GM18517 (cell line): ENCODE measurements around the gene MEMO1.
A peak's percentile ranks its signal among the peaks of the same experiment; 100 is the strongest.
"Not testable (repeated sequence)": the region's sequence is repeated elsewhere in the genome, so short reads cannot be mapped to it uniquely, and the experiment has no call there.

Source experiments
- ATAC-seq: cut with Tn5 transposase; IDR thresholded peaks from one replicate; pipeline ENCODE4 v1.9.1; 2021; ENCODE audit warnings: mild to moderate bottlenecking, moderate library complexity; ENCODE audit not compliant: unreplicated experiment

The MEMO1 gene

DNA sequence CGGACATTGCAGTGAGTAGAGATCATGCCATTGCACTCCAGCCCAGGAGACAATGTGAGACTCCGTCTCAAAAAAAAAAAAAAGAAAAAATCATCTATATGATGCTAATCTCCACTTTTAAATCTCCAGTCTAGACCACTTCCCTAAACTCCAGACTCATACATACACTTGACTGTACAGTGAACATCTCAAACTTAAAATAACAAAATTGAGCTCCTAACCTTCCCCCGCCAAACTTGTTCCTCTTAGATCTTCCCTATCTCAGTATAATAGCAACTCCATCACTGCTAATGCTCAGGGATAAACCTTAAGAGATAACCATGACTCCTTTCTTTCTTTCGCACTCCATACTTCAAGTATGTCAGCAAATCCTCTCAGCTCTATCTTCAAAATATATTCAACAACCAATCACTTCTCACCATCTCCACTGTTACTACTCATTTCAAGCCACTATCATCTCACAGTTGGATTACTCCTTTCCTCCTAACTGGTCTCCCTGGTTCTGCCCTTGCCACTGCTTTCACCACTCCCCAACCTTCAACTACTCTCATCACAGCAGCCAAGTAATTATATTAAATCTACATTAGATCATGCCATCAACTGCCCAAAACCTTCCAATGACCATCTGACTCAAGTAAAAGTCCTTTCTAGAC, 12.0 kb downstream of the MEMO1 start:
- ATAC-seq, result no peak

DNA sequence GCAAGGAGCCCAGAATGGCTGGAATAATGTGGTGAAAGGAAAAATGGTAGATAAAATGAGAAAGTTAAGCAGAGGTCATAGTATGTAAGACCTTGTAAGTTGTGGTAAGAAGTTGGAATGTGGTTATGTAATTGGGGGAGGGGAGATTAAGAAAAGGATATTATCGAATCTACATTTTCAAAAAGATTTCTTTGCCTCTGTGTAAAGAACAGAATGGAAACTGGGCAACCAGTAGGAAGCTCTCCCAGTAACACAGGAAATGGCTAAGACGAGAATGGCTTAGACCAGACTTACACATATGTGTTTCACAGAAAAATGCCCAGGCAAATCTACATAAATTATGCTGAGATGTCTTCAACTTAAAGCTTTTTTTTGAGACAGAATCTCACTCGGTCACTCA, 13.2 kb downstream of the MEMO1 start:
- no peak for ATAC-seq

GRCh38 chr2:31996571-31997150, 14.1 kb downstream of the MEMO1 start:
- ATAC-seq, result no peak

GRCh38 chr2:31992934-31993333, 17.9 kb downstream of the MEMO1 start:
- no peak for ATAC-seq

- ATAC-seq, result no peak
Measured at GRCh38 chr2:31992025-31992579, 18.7 kb downstream of the MEMO1 start.

DNA sequence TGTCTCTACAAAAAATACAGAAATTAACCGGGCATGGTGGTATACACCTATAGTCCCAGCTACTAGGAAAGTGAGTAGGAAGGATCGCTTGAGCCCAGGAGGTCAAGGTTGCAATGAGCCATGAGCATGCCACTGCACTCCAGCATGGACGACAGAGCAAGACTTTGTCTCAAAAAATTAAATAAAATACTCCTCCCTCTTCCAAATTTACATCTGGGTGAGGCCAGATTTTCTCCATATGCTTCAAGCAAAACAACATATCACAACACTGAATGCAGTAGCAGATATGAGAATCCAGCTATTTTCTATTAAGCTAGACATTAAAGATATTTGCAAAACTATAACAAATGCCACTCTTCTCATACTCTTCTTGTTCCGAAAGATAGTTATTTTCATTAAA, 20.9 kb downstream of the MEMO1 start:
- no peak for ATAC-seq

DNA sequence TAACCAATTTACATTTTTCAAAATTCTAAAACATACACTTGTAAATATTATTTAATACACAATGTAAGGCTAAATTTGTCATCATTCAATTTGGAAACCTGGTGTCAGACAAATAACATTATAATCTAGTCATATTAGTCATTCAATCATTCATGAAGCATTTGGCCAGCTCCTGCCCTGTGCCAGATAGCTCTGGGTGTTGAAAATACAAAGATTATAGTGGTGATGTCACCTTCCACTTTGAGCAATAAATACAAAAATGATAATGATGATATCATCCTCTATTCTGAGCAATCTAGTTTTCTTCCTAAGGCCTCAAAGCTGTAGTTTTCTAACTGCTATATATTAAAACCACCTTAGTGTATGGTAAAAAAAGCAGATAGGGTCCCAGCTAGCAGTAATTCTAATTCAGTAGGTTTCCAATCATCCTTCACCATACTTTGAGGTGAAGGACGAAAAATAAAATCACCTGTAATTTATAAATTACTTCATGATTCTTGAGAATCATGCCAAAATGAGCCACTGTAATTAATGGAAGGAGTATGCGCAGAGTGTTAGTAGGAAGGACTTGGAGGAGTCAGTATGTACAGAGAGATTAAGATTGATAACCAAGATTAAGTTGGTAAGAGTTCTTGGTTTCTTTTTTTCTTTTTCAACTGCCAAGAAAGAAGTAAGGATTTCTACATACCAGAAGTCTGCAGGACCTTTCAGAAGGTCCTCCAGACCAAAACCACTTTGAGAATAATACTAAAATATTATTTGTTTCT, 23.2 kb downstream of the MEMO1 start:
- ATAC-seq, result no peak

GRCh38 chr2:31986906-31987305, 23.9 kb downstream of the MEMO1 start:
- no peak for ATAC-seq

- ATAC-seq, result no peak
Measured at GRCh38 chr2:31983762-31984467, 26.9 kb downstream of the MEMO1 start.

GRCh38 chr2:31980674-31981356, 30.0 kb downstream of the MEMO1 start:
- peak; percentile 99 for ATAC-seq

GRCh38 chr2:31979956-31980355, 30.9 kb downstream of the MEMO1 start:
- ATAC-seq, result no peak

GRCh38 chr2:31979018-31979417, 31.8 kb downstream of the MEMO1 start:
- no peak for ATAC-seq

- no peak for ATAC-seq
Measured at GRCh38 chr2:31978436-31978835, 32.4 kb downstream of the MEMO1 start.

- no peak for ATAC-seq
Measured at GRCh38 chr2:31973665-31974064, 37.1 kb downstream of the MEMO1 start.

DNA sequence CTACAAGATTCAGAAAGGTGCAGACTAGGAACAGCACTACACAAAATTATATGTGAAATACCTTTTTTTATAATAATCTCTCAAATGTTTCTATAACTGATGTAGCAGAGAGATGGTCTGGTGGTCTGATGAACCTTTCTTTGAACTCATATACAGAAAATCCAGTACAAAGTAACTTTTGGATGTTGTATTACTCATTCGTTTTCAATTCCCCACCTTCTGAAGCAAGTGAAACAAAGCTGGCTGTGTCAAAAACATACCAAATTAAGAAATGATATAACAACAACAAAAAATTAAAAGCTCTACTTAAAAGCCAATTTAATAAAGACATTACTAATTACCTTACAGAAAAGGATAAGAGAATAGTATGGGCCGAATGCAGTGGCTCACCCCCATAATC, 38.7 kb downstream of the MEMO1 start:
- ATAC-seq, result no peak

GRCh38 chr2:31969178-31969577, 41.6 kb downstream of the MEMO1 start:
- ATAC-seq, result no peak

DNA sequence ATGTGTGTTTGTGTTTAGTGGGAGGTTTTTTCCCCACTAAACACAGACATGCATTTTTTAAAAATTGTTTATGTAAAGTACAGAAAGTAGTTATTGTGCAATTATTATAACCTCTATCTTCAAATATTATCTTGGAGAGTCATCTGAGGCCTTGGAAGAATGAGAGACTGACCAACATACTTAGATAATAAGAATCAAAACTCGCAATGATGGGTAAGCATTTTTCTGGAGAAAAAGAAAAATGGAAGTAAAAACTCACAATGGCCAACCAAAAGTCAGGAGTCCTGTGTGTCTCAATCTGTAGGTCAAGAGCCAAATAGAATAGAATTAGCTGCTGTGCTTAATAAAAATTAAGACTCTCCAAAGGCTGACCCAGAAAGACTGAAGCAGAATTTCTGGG, 43.0 kb downstream of the MEMO1 start:
- no peak for ATAC-seq

DNA sequence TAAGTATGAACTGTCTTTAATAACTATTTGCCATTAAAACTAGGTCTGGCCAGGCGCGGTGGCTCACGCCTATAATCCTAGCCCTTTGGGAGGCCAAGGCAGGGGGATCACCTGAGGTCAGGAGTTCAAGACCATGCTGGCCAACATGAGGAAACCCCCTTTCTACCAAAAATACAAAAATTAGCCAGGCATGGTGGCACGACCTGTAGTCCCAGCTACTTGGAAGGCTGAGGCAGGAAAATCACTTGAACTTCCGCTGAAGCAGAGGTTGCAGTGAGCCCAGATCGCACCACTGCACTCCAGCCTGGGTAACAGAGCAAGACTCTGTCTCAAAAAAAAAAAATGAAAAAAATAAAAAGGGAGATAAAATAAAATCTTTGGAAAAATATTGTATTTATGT, 44.4 kb downstream of the MEMO1 start:
- ATAC-seq, result not testable (repeated sequence)

- ATAC-seq, result no peak
Measured at GRCh38 chr2:31965094-31965493, 45.7 kb downstream of the MEMO1 start.

GRCh38 chr2:31962757-31963361, 47.9 kb downstream of the MEMO1 start:
- ATAC-seq, result no peak
